GM12865 (cell line): ENCODE measurements around the gene NAP1L1.
"Not testable (repeated sequence)": the region's sequence is repeated elsewhere in the genome, so short reads cannot be mapped to it uniquely, and the experiment has no call there.

ENCODE experiments used
- DNase-seq: peaks from one replicate; pipeline ENCODE4 v3.0.0; 2010; ENCODE audit warnings: low read depth
- H3K4me3 ChIP-seq: 2 replicates; pipeline ENCODE4 v1.5.1; 2011; ENCODE audit warnings: mild to moderate bottlenecking, low read depth, low read length, control low read depth
- TF ChIP-seq, protein P1 (sequence below): IDR thresholded peaks from 2 replicates; pipeline ENCODE4 v1.5.1; 2011; ENCODE audit warnings: low read length, control low read depth, low read depth, inconsistent platforms; ENCODE audit not compliant: insufficient read depth; ENCODE audit errors: missing control alignments

The NAP1L1 gene

DNA sequence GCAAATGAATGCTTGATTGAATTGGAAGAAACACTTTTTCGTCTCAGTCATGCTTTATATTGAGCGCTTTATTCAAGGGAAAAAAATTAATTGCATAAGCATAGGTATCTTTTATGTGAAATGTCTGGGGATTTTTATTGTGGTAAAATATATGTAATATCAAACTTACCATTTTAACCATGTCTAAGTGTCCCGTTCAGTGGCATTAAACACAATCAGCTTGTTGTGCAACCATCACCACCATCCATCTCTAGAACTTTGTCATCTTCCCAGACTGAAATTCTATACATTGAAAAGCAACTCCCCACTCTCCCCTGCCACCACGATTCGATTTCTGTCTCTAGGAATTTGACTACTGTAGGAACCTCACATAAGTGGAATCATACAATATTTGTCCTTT is 92.7 kb downstream of the NAP1L1 start:
- no peak overlapping the region for H3K4me3 ChIP-seq
- DNase-seq, result no peak
- TF ChIP-seq, protein P1, sequence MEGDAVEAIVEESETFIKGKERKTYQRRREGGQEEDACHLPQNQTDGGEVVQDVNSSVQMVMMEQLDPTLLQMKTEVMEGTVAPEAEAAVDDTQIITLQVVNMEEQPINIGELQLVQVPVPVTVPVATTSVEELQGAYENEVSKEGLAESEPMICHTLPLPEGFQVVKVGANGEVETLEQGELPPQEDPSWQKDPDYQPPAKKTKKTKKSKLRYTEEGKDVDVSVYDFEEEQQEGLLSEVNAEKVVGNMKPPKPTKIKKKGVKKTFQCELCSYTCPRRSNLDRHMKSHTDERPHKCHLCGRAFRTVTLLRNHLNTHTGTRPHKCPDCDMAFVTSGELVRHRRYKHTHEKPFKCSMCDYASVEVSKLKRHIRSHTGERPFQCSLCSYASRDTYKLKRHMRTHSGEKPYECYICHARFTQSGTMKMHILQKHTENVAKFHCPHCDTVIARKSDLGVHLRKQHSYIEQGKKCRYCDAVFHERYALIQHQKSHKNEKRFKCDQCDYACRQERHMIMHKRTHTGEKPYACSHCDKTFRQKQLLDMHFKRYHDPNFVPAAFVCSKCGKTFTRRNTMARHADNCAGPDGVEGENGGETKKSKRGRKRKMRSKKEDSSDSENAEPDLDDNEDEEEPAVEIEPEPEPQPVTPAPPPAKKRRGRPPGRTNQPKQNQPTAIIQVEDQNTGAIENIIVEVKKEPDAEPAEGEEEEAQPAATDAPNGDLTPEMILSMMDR, result no peak

DNA sequence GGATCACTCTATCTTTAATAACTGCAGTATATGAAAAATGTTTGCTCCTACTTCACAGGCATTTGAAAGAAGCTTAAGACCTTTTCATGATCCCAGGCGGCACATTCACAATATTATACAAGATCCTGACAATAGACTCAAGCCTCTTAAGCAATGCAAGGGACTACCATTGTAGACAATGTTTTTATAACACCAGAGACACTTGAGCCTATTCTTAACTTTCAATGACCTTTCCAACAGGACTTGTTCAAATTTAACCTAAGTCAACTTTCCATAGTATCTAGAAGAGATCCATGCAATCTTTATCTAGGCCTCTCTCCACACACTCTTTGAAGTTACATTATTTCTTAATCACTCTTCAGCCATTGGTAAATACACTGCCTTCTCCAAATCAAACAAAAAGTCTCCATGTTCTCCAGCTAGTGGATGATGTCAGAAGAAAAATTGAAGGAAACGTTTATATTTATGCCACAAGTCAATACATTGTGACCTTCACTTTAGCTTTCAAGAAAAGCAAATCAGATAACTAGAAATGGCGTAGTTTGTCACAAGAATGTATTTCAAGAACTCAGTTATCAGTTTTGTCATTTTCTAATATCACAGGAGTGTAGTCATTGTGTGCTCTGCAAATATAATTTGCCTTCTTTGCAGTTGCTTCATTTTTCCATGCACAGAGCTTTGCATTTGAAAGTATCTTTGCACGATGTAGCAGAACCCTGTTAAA is 94.1 kb downstream of the NAP1L1 start:
- TF ChIP-seq, protein P1, result no peak
- H3K4me3 ChIP-seq, result no peak overlapping the region
- DNase-seq, result no peak

DNA sequence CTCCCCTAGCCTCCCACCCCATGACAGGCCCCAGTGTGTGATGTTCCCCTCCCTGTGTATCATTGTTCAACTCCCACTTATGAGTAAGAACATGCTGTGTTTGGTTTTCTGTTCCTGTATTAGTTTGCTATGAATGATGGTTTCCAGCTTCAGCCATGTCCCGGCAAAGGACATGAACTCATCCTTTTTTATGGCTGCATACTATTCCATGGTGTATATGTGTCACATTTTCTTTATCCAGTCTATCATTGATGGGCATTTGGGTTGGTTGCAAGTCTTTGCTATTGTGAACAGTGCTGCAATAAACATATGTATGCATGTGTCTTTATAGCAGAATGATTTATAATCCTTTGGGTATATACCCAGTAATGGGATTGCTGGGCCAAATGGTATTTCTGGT is 96.8 kb downstream of the NAP1L1 start:
- DNase-seq, H3K4me3 ChIP-seq: not testable (repeated sequence)
